K562 (cell line): Measurements from ENCODE around the gene TBCC. TPM values are rescaled to one million over a fixed set of nuclear protein-coding genes. Genes with fewer than 3 reads are reported as not detected.

Source experiments
- ATAC-seq: fragments of 200-7000 bp; cut with Tn5 transposase; 3 replicates; pipeline ENCODE4 v1.9.1; 2020; ENCODE audit warnings: moderate library complexity
- BruUV-seq: library from RNA; stranded (reverse); fragments of 400-500 nt; replicated peaks from 2 replicates; lab custom pipeline; 2021; lab: Mats Ljungman, UMichigan
- CTCF ChIA-PET: fragments of 300-600 bp; formaldehyde crosslinking; extraction: SDS; loops from one replicate; lab custom pipeline; 2021; ENCODE audit warnings: low intra/inter-chr PET ratio; lab: Yijun Ruan, JAX
- POLR2A ChIA-PET: fragments of 300-600, 350-650 bp; sonication (Branson Sonifier 250); formaldehyde crosslinking; extraction: SDS; loops from one replicate; lab custom pipeline; 2021; ENCODE audit warnings: antibody characterized with exemption, inconsistent platforms; lab: Yijun Ruan, JAX
- DNase-seq, 4 experiments: peaks; one replicate each; pipeline versions ENCODE4 v3.0.0 to v3.0.0-alpha.2; 2011 to 2018; ENCODE audit warnings: low spot score in 3 of 4, mixed read lengths in 3 of 4; ENCODE audit errors: extremely low read depth in 1 of 4
- FAIRE-seq: peaks from 2 replicates; lab custom pipeline; 2011; peaks lifted over from hg19 to GRCh38; lab: Jason Lieb, UNC
- H2AFZ ChIP-seq: 2 replicates; pipeline ENCODE4 v1.6.0; 2011; ENCODE audit warnings: low read depth, low read length, control low read depth, inconsistent platforms
- H3K27ac ChIP-seq: fragments of 200-600 bp; 3 replicates; pipeline ENCODE4 v1.8.0; 2011; ENCODE audit warnings: low read depth, mild to moderate bottlenecking, control low read depth, inconsistent platforms, low read length, moderate library complexity, mixed read lengths; ENCODE audit errors: extremely low read depth
- H3K27me3 ChIP-seq, 2 experiments: fragments of 300-600 bp in 1 of 2; 2 replicates in 1 of 2; 3 replicates in 1 of 2; pipeline versions ENCODE4 v1.6.0 to v1.8.0; 2011; ENCODE audit warnings: inconsistent platforms in 2 of 2, low read length in 2 of 2, mild to moderate bottlenecking in 1 of 2, mixed read lengths in 1 of 2, moderate library complexity in 1 of 2; ENCODE audit not compliant: control insufficient read depth in 2 of 2, insufficient read depth in 2 of 2
- H3K36me3 ChIP-seq: fragments of 300-600 bp; 3 replicates; pipeline ENCODE4 v1.8.0; 2011; ENCODE audit warnings: mild to moderate bottlenecking, low read length, inconsistent platforms; ENCODE audit not compliant: control insufficient read depth, insufficient read depth
- H3K4me1 ChIP-seq, 2 experiments: fragments of 200-600 bp in 1 of 2; replicated peaks in 1 of 2; 2 replicates in 1 of 2; 3 replicates in 1 of 2; pipeline versions ENCODE4 v1.5.1 to v1.8.0; 2011; ENCODE audit warnings: inconsistent platforms in 2 of 2, low read length in 2 of 2, mild to moderate bottlenecking in 1 of 2, mixed read lengths in 1 of 2, moderate library complexity in 1 of 2; ENCODE audit not compliant: control insufficient read depth in 2 of 2, insufficient read depth in 2 of 2
- H3K4me2 ChIP-seq: 2 replicates; pipeline ENCODE4 v1.6.1; 2011; ENCODE audit warnings: low read length, control low read depth, inconsistent platforms, mixed read lengths; ENCODE audit not compliant: insufficient read depth
- H3K4me3 ChIP-seq: fragments of 200-600 bp; sonication (generic), shearing (Covaris generic); 2 replicates; pipeline ENCODE4 v1.5.1; 2016; ENCODE audit warnings: control low read depth, inconsistent platforms
- H3K79me2 ChIP-seq: fragments of 200-600 bp; 3 replicates; pipeline ENCODE4 v1.8.0; 2011; ENCODE audit warnings: low read length, inconsistent platforms; ENCODE audit not compliant: control insufficient read depth, insufficient read depth
- H3K9ac ChIP-seq, 2 experiments: 2 replicates each; pipeline versions ENCODE4 v1.6.0 to v1.6.1; 2011; ENCODE audit warnings: low read depth in 2 of 2, low read length in 2 of 2, control low read depth in 1 of 2, inconsistent platforms in 1 of 2, mild to moderate bottlenecking in 1 of 2, mixed read lengths in 1 of 2; ENCODE audit not compliant: insufficient read depth in 1 of 2
- H3K9me1 ChIP-seq: one replicate; pipeline ENCODE4 v1.6.0; 2011; ENCODE audit warnings: inconsistent platforms, mild to moderate bottlenecking, low read length, moderate library complexity; ENCODE audit not compliant: control insufficient read depth, insufficient read depth
- H3K9me3 ChIP-seq: replicated peaks from 2 replicates; pipeline ENCODE4 v1.5.1; 2011; ENCODE audit warnings: low read depth, low read length, inconsistent platforms; ENCODE audit not compliant: control insufficient read depth, insufficient read depth
- H4K20me1 ChIP-seq: replicated peaks from 2 replicates; pipeline ENCODE4 v1.6.1; 2011; ENCODE audit warnings: low read length, inconsistent platforms, mixed read lengths; ENCODE audit not compliant: control insufficient read depth, insufficient read depth
- BDP1 ChIP-seq: IDR thresholded peaks from 3 replicates; pipeline ENCODE4 v1.6.1; 2011; ENCODE audit not compliant: insufficient read length, insufficient read depth
- KAT8 ChIP-seq: fragments of 450-650 bp; IDR thresholded peaks from 2 replicates; pipeline ENCODE4 v1.6.1; 2016; ENCODE audit warnings: low read depth, mild to moderate bottlenecking
- NELFE ChIP-seq: IDR thresholded peaks from 2 replicates; pipeline ENCODE4 v1.6.1; 2011; ENCODE audit warnings: mild to moderate bottlenecking; ENCODE audit not compliant: insufficient read depth, insufficient read length
- NR4A1 ChIP-seq, 2 experiments: fragments of 250-450 bp in 1 of 2; fragments of 450-650 bp in 1 of 2; sonication (Bioruptor Pico) in 1 of 2; IDR thresholded peaks; 2 replicates each; pipeline versions ENCODE4 v1.4.0 to v1.6.1; 2016 to 2020; ENCODE audit warnings: mild to moderate bottlenecking in 2 of 2, missing compliant biosample characterization in 1 of 2, missing genetic modification characterization in 1 of 2, moderate library complexity in 1 of 2
- RBM14 ChIP-seq: fragments of 200-400 bp; formaldehyde crosslinking; IDR thresholded peaks from 2 replicates; pipeline ENCODE4 v1.6.1; 2018; ENCODE audit warnings: low read depth, mild to moderate bottlenecking, low read length, moderate library complexity, borderline replicate concordance; ENCODE audit not compliant: insufficient read depth
- RBM15 ChIP-seq: fragments of 200-400 bp; formaldehyde crosslinking; IDR thresholded peaks from 2 replicates; pipeline ENCODE4 v1.6.1; 2018; ENCODE audit warnings: mild to moderate bottlenecking, low read length, moderate library complexity; ENCODE audit not compliant: insufficient read depth
- RFX5 ChIP-seq: IDR thresholded peaks from 2 replicates; pipeline ENCODE4 v1.6.1; 2011; ENCODE audit warnings: low read depth, mild to moderate bottlenecking, improper control_type of control experiment, low read length
- SPI1 ChIP-seq: IDR thresholded peaks from 2 replicates; pipeline ENCODE4 v1.6.1; 2011; ENCODE audit warnings: low read depth, low read length, control low read depth, borderline replicate concordance
- SUPT5H ChIP-seq: fragments of 450-650 bp; IDR thresholded peaks from 2 replicates; pipeline ENCODE4 v1.6.1; 2016
- TFAM ChIP-seq: fragments of 250-450 bp; sonication (Bioruptor Pico); conservative IDR thresholded peaks from 2 replicates; pipeline ENCODE4 v1.5.0; 2021; ENCODE audit warnings: mild to moderate bottlenecking, moderate library complexity
- WGBS: fragments of 100-300 bp; shearing (Covaris generic); methylation state at CpG from one replicate; pipeline ENCODE4 v1.1.6; 2016; ENCODE audit warnings: low coverage, mixed read lengths; ENCODE audit not compliant: insufficient coverage; ENCODE audit errors: missing lambda C conversion rate; 5-methylcytosine and 5-hydroxymethylcytosine counted together
- in situ Hi-C: fragments of 300-500 bp; cut with MboI; formaldehyde crosslinking; loops from 4 replicates; pipeline ENCODE4 v1.15.0; 2018; ENCODE audit warnings: inconsistent platforms, mixed read lengths
- intact Hi-C: fragments of 100-400 bp; cut with micrococcal nuclease; formaldehyde crosslinking; loops from 2 replicates; pipeline ENCODE4 v1.14.2; 2022
- polyA plus RNA-seq, 8 experiments: library from polyadenylated mRNA; depleted of rRNA in 4 of 8; stranded (reverse) in 5 of 8; unstranded in 3 of 8; fragments of >200 nt; fragmentation: Nextera tagmentation in 2 of 8; fragmentation: Illumina TruSeq in 1 of 8; extraction: Ambion mirVana in 2 of 8; extraction: Trizol in 1 of 8; gene quantifications; 2 replicates each; pipeline versions ENCODE4 v1.2.1 to v1.2.3, GENCODE V29; 2011 to 2014; ENCODE audit warnings: inconsistent platforms in 1 of 8, missing spikeins in 1 of 8
- total RNA-seq, 7 experiments: library from RNA; depleted of rRNA in 6 of 7; stranded (reverse); fragments of >200 nt in 6 of 7; fragmentation: Illumina TruSeq in 2 of 7; extraction: Trizol in 2 of 7; gene quantifications; 2 replicates each; pipeline versions ENCODE4 v1.2.1 to v1.2.3, GENCODE V29; 2011 to 2021; ENCODE audit warnings: low replicate concordance in 1 of 7
- TF ChIP-seq, protein P1 (sequence below): fragments of 250-450 bp; sonication (Bioruptor Pico); IDR thresholded peaks from 2 replicates; pipeline ENCODE4 v1.8.0; 2021; ENCODE audit warnings: moderate library complexity, mild to moderate bottlenecking, inconsistent platforms
- TF ChIP-seq, protein P2 (sequence below): sonication (generic); formaldehyde crosslinking; IDR thresholded peaks from 2 replicates; pipeline ENCODE4 v1.8.0; 2022; ENCODE audit warnings: mild to moderate bottlenecking, missing genetic modification reagents
- TF ChIP-seq, protein P3 (sequence below): fragments of 250-450 bp; sonication (Bioruptor Pico); IDR thresholded peaks from 2 replicates; pipeline ENCODE4 v1.4.0; 2020
- TF ChIP-seq, protein P4 (sequence below): fragments of 450-650 bp; IDR thresholded peaks from 2 replicates; pipeline ENCODE4 v1.6.1; 2016; ENCODE audit warnings: antibody characterized with exemption
- TF ChIP-seq, protein P5 (sequence below): fragments of 450-650 bp; IDR thresholded peaks from 2 replicates; pipeline ENCODE4 v1.6.1; 2017; ENCODE audit warnings: mild to moderate bottlenecking, moderate library complexity
- TF ChIP-seq, protein P6 (sequence below): sonication (generic); formaldehyde crosslinking; IDR thresholded peaks from 2 replicates; pipeline ENCODE4 v1.8.1; 2023; ENCODE audit warnings: mild to moderate bottlenecking, missing genetic modification reagents

TBCC gene
- total and polyA plus RNA-seq, 9 of the 15 experiments (the other 6 are each of a cell fraction or from before 2014, with no cell fraction given) = 2.8 to 34.1 (median 23.3) TPM

DNA sequence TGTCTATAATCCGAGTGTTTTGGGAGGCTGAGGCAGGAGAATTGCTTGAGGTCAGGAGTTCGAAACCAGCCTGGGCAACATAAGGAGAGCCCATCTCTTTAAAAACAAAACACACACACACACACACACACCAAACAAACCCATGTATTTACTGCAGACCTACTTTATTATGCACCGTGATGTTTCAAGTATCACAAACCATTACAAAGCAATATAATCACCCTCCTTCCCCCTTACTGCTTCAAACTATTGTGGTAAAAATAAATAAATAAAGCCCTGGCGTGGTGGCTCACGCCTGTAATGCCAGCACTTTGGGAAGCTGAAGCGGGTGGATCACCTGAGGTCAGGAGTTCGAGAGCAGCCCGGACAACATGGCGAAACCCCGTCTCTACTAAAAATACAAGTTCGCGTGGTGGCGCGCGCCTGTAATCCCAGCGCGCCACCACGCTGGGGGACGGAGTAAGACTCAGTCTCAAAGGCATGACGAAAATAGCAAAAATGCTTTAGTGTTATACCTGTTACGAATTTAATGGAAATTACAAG, 1.5 kb downstream of the TBCC start:
- Histone ChIP-seq H3K4me1 (peaks cover 13 to 29% of the 10 kb centered on the region in 2 experiments), H3K9me1 (no peaks in the 10 kb centered on the region), H3K9me3 (no peaks in the 10 kb centered on the region), H3K4me3 (peak overlapping the region; percentile 90), H3K27me3 (no peaks in the 10 kb centered on the region), H3K4me2 (peak overlapping the region; percentile 98), H3K36me3 (peaks cover 7% of the 10 kb centered on the region; the same call in 2 of the 3 replicates), H2AFZ (peak overlapping the region; percentile 51), H3K9ac (peak overlapping the region; percentile 93 to 97), H4K20me1 (peaks cover 6% of the 10 kb centered on the region), H3K27ac (peak overlapping the region; percentile 92), H3K79me2 (peaks cover 37% of the 10 kb centered on the region)
- peak in 1 of 4 experiments; percentile 82 for DNase-seq
- in situ Hi-C loops = no loop called here
- FAIRE-seq = no peak
- WGBS = 3% methylated on average over 21 of the region's 21 CpGs
- intact Hi-C loops = no loop called here
- CTCF ChIA-PET = interaction anchor here (0.8 kb wide), 1 partner anchor 83 kb away, joined by 3 read pairs; no protein-coding TSS in a partner anchor
- peak; percentile 32 for ATAC-seq
- no TSS peak for BruUV-seq
- POLR2A ChIA-PET = interaction anchor here (0.7 to 6.6 kb wide), 11 partner anchors 10 to 475 kb away, joined by 3 to 73 read pairs (median 5); partner anchors contain the start of genes BICRAL and RPL7L1
- TF ChIP-seq, protein P1, sequence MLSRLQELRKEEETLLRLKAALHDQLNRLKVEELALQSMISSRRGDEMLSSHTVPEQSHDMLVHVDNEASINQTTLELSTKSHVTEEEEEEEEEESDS (CRISPR knock-in tag) = no peak
- 0 out of 2 replicates have a peak, but pooled peaks have one; percentile 32 for TF ChIP-seq SUPT5H
- TF ChIP-seq NR4A1 (CRISPR knock-in tag; IDR thresholded peaks at IDR 0.05) = no peak
- no peak for TF ChIP-seq NR4A1 (tag; IDR thresholded peaks at IDR 0.05)
- no peak for TF ChIP-seq RBM15
- no peak for TF ChIP-seq SPI1
- no peak for TF ChIP-seq TFAM
- TF ChIP-seq, protein P2, sequence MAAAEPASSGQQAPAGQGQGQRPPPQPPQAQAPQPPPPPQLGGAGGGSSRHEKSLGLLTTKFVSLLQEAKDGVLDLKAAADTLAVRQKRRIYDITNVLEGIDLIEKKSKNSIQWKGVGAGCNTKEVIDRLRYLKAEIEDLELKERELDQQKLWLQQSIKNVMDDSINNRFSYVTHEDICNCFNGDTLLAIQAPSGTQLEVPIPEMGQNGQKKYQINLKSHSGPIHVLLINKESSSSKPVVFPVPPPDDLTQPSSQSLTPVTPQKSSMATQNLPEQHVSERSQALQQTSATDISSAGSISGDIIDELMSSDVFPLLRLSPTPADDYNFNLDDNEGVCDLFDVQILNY (CRISPR knock-in tag) = no peak
- TF ChIP-seq, protein P3, sequence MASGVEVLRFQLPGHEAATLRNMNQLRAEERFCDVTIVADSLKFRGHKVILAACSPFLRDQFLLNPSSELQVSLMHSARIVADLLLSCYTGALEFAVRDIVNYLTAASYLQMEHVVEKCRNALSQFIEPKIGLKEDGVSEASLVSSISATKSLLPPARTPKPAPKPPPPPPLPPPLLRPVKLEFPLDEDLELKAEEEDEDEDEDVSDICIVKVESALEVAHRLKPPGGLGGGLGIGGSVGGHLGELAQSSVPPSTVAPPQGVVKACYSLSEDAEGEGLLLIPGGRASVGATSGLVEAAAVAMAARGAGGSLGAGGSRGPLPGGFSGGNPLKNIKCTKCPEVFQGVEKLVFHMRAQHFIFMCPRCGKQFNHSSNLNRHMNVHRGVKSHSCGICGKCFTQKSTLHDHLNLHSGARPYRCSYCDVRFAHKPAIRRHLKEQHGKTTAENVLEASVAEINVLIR = no peak
- TF ChIP-seq NELFE = no peak
- no peak for TF ChIP-seq BDP1
- TF ChIP-seq, protein P4, sequence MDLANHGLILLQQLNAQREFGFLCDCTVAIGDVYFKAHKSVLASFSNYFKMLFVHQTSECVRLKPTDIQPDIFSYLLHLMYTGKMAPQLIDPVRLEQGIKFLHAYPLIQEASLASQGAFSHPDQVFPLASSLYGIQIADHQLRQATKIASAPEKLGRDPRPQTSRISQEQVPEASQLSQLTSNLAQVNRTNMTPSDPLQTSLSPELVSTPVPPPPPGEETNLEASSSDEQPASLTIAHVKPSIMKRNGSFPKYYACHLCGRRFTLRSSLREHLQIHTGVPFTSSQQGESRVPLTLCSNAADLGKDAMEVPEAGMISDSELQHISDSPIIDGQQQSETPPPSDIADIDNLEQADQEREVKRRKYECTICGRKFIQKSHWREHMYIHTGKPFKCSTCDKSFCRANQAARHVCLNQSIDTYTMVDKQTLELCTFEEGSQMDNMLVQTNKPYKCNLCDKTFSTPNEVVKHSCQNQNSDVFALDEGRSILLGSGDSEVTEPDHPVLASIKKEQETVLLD = no peak
- TF ChIP-seq, protein P5, sequence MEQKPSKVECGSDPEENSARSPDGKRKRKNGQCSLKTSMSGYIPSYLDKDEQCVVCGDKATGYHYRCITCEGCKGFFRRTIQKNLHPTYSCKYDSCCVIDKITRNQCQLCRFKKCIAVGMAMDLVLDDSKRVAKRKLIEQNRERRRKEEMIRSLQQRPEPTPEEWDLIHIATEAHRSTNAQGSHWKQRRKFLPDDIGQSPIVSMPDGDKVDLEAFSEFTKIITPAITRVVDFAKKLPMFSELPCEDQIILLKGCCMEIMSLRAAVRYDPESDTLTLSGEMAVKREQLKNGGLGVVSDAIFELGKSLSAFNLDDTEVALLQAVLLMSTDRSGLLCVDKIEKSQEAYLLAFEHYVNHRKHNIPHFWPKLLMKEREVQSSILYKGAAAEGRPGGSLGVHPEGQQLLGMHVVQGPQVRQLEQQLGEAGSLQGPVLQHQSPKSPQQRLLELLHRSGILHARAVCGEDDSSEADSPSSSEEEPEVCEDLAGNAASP = no peak
- TF ChIP-seq RBM14 = no peak
- no peak for TF ChIP-seq RFX5
- TF ChIP-seq, protein P6, sequence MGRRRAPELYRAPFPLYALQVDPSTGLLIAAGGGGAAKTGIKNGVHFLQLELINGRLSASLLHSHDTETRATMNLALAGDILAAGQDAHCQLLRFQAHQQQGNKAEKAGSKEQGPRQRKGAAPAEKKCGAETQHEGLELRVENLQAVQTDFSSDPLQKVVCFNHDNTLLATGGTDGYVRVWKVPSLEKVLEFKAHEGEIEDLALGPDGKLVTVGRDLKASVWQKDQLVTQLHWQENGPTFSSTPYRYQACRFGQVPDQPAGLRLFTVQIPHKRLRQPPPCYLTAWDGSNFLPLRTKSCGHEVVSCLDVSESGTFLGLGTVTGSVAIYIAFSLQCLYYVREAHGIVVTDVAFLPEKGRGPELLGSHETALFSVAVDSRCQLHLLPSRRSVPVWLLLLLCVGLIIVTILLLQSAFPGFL (CRISPR knock-in tag) = no peak
- no peak for TF ChIP-seq KAT8
